ENCODE measurements around the gene DLX5.

DLX5 gene

DNA sequence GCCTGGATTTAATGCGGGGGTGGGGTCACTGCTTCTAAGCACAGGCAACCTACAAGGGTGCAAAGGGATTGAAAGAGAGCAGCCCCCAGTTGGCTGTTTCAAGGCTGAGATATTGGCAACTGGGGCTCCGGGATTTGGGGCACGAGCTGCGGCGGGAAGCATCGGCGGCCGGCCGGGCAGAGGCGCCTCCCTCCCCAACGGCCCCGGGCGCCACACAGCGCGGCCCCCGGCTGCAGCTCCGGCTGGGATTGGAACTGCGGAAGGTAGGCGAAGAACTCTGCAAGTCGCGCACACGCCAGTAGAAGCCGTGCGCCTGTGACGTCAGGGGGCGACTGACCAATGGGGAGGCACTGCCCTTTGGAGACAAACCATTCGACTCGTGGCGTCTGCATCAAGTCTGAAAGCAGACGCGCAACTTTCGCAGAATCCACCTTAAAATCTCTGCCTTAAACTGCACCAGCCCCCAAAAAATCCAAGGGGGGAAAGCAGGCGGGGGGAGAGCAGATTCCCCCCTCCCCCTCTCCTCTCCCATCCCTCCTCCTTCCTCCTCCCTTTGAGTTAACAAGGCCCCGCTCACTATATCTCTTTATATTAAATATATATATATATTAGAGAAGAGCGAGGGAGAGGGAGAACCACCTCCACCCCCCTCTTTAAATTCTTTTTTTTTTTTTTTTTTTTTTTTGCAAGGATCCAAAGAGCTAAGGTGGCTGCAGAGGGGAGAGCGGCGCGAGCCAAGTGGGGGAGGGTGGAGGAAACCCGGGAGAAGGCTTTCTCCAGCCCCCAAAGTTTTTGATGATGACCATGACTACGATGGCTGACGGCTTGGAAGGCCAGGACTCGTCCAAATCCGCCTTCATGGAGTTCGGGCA, 19.2 kb downstream of the DLX5 start, which contains the start of gene DLX6:
TSS of gene DLX6 (plus strand) at position 371 of the 872 bp plus-strand sequence. CDS start at position 796, 425 bp downstream.
- DNase-seq (ENCODE audit: low read depth) = no peak

DNA sequence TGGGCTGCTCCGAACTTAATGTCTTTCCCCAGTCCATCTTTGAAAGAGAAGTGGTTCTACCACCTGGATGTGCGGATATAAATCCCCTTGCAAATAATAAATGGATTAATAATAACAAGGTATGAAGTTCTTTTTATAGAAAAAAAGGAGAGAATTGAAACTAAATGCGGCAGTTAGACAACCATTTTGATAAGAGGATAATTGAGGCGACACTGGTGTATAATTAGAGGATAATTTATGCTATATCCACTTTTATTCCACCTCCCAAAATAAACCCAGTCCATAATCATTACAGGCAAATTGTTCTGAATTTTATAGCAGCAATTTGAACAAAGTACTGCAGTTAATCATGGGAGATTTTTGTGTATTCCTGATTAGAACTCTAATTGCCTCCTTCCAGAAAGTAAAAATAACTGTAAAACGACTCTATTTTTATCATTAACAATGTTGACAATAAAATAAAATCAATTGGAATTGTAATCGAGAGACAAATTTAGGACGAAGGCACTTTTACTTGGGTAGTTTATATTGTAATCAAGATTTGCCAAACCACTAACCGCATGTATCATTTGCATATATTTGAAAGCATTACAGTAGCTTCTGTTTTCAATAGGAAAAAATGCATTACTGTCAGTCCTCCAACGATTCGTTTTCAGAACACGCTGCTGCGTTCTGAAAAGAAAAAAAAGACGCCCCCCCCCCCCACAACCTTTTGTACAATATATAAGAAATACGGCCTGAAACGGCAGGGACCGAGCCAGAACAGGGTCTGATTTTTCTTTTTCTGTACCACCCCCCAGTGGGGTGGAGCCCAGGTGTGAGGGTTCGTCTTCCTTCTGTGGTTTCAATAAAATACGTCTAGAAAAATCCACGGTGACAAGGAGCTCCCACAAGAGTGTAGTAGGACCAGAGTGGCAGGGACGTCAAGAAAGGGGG, 20.1 kb downstream of the DLX5 start:
- no peak for DNase-seq (ENCODE audit: low read depth)

DNA sequence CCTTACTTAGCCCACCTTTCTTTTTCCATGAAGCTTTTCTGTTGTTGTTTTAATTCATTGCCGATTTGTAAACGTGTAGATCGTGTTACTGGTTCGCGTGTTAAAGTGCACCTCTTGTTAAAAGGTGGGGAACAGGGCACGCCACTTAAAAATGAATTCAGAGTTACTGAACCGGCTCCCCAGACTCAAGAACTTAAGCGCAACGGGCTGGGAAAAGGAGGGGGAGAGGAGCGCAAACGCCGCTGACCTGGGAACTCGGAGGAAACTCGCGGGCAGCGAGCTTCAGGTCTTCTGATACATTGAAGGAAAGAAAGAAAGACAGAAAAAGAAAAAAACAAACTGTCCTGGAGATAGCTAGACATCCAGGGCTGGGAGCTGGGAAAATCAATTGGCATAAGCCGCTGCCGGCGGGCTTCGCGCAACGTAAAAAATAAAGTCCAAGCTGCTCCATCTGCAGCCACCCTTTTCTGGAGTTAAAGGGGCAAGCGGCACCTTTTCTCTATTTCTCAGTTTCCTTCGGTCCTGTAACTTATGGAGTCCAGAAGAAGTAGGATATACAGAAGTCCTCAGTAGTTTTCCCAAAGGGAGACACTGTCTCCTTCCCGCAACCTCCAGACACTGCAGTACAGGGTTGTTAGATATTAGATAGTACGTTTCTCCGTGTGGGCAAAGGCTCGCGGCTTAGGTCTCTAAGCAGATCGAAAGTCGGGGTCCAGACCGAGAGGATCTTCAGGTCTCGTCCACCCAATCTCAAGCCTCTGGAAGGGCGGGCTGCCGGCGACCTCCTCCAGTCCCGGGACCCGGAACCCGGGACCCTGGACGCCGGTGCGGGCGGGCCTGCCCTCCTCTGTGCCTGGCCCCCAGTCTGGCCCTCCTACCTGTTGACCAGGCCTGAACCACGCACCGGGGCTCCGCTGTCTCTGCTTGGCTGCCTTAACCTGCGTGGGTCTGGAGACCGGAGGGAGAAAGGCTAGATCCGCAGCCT, 21.1 kb downstream of the DLX5 start:
- DNase-seq (ENCODE audit: low read depth) = no peak

GRCh38 chr7:97002555-97003261, 21.9 kb downstream of the DLX5 start:
- DNase-seq (ENCODE audit: low read depth) = no peak

DNA sequence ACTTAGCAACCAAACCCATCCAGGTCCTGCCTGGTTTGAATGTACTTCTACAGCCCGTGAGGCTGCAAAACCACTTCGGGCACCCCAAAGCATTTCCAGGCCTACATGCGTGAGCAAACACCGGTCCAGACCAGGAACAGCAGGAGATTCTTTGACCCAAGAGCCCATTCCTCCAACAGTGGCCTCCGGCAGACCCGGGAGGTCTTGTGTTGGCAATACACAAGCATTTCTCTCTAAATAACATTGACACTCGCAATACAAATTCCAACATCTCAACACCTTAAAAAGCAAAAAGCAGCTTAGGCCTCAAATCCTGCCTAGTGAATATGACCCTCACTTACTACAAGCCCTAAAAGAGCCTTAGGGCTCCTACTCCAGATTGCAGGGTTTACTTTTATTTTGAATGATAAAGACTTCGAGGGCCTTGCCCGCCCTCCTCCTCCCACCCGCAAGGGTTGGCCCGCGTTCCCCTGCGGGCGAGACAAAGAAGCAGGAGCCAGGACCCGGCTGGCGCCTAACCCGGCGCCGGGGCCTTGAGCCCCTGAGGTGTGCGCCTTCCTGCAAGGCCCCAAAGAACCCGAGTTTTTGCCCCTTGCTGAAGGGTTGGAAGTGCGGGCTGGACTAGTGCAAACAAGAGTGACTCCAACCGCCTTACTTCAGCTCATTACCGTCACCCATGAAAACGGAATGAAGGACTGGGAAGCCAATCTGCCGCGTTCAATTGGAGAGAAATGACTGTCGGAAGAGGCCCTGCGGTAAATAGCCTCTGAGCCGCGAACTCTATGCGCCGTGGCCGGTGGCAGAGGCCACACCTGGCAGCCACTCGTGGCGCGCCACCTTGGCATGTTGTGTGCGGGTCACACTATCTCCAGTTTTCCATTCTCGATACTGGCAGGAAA, 22.7 kb downstream of the DLX5 start:
- no peak for DNase-seq (ENCODE audit: low read depth)

- no peak for DNase-seq (ENCODE audit: low read depth)
These were observed 23.4 kb downstream of the DLX5 start for GRCh38 chr7:97001221-97001620.

- no peak for DNase-seq (ENCODE audit: low read depth)
These were observed 25.9 kb downstream of the DLX5 start for GRCh38 chr7:96998744-96999143.

DNA sequence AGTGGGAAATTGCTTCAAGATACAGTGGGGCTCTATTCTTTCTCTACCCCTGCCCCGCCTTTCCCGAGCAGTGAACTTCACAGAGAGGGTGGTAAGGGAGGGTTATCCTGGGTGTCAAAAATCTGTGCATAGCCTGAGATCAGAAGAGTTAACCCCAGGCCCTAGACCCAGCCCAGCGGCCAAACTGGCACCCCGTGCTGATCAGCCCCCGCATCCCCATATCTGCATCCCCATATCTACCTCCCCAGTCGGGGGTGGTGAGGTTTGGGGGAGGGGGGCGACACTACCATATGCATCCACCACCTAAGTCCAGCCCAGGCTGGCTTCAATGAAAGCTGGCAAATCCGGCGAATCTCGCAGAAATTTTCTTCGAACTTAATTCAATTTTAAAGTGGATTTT, 26.3 kb downstream of the DLX5 start:
- DNase-seq (ENCODE audit: low read depth) = no peak

- no peak for DNase-seq (ENCODE audit: low read depth)
These were observed 27.1 kb downstream of the DLX5 start for GRCh38 chr7:96997512-96998032.

- no peak for DNase-seq (ENCODE audit: low read depth)
These were observed 27.6 kb downstream of the DLX5 start for GRCh38 chr7:96996958-96997511.

GRCh38 chr7:96996111-96996957, 28.3 kb downstream of the DLX5 start:
- no peak for DNase-seq (ENCODE audit: low read depth)

DNA sequence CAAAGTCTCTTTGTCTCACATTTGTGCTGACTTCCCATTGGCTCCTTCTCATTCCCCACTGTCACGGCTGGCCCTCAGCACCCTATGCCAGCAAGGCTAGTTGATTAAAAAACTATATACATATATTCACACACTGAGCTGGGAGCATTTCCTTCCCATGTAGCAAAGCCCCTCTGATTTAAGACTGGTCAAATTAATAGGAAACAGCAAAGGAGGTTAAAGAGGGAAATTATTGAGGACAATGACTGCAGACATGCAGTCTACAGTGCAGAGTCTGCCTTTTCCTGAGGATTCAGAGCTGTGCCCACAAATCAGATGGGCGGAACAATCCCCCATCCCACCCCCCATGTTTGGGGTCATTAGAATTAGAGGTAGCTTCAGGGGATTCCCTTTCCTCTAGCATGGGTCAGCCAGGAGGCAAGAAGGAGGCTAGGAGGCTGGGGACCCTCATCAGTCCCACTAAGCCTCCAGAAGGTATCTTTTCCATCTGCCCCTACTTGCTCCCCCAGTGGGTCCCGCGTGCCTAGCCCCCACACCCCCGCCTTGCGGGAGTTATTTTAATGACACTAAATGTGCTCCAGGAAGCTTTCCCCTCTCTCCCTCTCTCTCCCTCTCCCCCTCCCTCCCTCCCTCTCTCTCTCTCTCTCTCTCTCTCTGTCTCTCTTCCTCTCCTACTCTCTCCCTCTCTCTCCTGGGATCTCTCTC, 29.1 kb downstream of the DLX5 start:
- DNase-seq (ENCODE audit: low read depth) = no peak

DNA sequence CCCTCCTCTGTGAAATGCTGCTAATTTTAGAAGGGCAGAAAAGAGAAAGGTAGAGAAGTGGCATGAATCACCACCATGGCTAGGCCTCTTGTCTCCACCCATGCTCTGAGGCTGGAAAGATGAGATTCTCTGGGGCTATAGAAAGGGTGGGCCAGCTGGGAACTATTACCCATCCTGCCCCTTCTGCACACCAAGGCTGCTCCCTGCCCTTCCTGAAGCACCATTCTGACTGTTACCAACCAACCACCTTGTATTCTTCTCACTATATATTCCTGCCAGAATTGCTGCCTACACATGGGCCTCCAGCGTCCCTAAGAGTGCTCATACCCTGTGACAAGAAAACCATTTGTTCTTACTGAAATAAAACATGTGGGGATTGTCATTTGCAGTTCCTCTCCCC, 30.7 kb downstream of the DLX5 start:
- DNase-seq (ENCODE audit: low read depth) = no peak

DNA sequence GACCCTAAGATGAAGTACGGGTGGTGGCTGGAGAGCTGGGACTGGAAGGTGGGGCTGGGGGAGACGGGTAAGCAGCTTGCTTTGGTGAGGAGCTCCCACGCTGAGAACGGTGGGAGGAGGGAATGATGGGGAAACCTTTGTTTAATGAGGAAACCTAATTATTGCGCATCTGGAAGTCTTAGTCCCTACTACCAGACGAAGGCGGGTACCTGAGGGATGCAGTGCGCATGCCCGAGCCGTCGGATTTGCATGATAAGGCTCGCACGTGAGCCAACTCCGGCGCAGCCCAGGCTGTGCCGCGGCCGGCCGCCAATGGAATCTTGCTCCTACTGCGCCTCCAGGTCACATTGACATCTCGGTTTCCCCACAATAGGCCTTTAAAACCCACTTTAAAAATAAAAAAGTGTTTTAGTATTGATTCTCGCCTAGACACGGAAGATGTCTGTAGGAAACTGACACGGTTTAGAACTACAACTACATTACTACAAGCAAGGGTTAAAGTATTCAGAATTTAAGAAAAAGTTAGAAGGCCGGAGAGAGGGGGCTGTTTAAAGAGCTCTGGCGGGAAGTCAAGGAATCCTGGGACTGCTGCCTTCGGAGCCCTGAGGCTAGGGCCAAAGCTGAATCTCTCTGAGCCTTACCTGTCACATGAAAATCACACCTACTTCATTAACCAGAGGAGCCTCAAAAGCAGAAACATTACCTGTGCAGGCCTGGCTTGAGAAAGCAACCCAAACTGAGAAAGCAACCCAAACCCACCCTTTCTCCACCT, 31.4 kb downstream of the DLX5 start:
- no peak for DNase-seq (ENCODE audit: low read depth)

GRCh38 chr7:96992192-96993005, 32.2 kb downstream of the DLX5 start:
- DNase-seq (ENCODE audit: low read depth) = no peak

DNA sequence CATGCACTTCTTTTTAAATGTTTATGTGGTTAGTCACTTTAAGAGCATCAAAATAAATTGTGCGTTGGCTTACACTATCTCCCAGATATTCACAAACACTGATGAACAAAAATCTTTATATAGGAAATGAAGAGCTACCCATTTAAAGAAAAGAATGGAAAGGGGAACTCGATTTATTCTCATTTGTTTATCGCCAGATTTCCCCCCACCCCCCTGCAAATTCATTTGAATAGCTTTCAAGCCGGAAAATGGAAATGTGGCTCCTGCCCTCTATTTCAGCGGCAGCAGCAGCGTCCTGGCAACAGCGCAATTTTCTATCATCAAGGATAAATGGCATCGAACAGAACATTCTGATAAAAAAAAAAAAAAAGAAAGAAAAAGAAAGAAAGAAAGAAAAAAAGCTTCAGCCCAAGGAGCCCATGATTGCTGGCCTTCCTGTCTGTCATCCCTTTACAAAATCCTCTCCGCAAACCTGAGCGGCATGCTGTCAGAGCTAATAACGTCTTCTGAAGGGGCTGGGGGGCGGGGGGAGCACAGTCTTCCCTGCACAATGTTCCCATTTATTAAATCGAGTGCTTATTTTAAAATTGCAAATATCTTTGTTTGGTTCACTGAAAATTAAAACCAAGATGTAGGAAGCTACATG, 33.0 kb downstream of the DLX5 start:
- DNase-seq (ENCODE audit: low read depth) = no peak
